ENCODE results near the gene CAPZB.

GRCh38 chr1:19368964-19369363 is 116.4 kb downstream of the CAPZB start:
- no peak for TF ChIP-seq EZH2phosphoT487 (IDR thresholded peaks at IDR 0.05; ENCODE audit: low read length)
- TF ChIP-seq CTCF (IDR thresholded peaks at IDR 0.05; ENCODE audit: low read length), result no peak
- TF ChIP-seq EZH2 (optimal IDR thresholded peaks at IDR 0.05; ENCODE audit: low read depth, low read length), result no peak
